H1 (cell line): ENCODE measurements around the gene UBE2E2. TPM values are rescaled to one million over a fixed set of nuclear protein-coding genes. Genes with fewer than 3 reads are reported as not detected.

ENCODE experiments used
- CTCF ChIA-PET: fragments of 300-600 bp; sonication (Branson Sonifier 250); formaldehyde crosslinking; loops from one replicate; lab custom pipeline; 2021; ENCODE audit not compliant: partially characterized antibody; lab: Charles Lee
- POLR2A ChIA-PET: fragments of 300-600 bp; sonication (Branson Sonifier 250); formaldehyde crosslinking; loops from one replicate; lab custom pipeline; 2021; ENCODE audit warnings: inconsistent platforms; ENCODE audit not compliant: partially characterized antibody; lab: Charles Lee
- DNase-seq, 2 experiments: peaks; one replicate each; pipeline versions ENCODE4 v3.0.0 to v3.0.0-alpha.2; 2010 to 2022; ENCODE audit warnings: low spot score in 2 of 2, low read depth in 1 of 2, mixed read lengths in 1 of 2
- FAIRE-seq: peaks from 2 replicates; lab custom pipeline; 2011; peaks lifted over from hg19 to GRCh38; lab: Jason Lieb, UNC
- H2AFZ ChIP-seq: 2 replicates; pipeline ENCODE4 v1.8.1; 2012; ENCODE audit warnings: low read length, inconsistent platforms
- H2AK5ac ChIP-seq: 2 replicates; pipeline ENCODE4 v1.6.1; 2013; ENCODE audit warnings: low read depth, low read length
- H2BK120ac ChIP-seq: replicated peaks from 2 replicates; pipeline ENCODE3; 2013; ENCODE audit warnings: low read depth, low read length, inconsistent platforms
- H2BK12ac ChIP-seq: 2 replicates; pipeline ENCODE4 v1.6.1; 2013; ENCODE audit warnings: low read depth, low read length
- H2BK15ac ChIP-seq: 2 replicates; pipeline ENCODE4 v1.6.1; 2013; ENCODE audit warnings: low read length
- H2BK20ac ChIP-seq: 2 replicates; pipeline ENCODE4 v1.6.1; 2013; ENCODE audit warnings: low read length
- H2BK5ac ChIP-seq: 2 replicates; pipeline ENCODE4 v1.6.1; 2013; ENCODE audit warnings: low read depth, low read length
- H3K14ac ChIP-seq: 2 replicates; pipeline ENCODE4 v1.6.1; 2013; ENCODE audit warnings: inconsistent platforms; ENCODE audit not compliant: insufficient read length
- H3K18ac ChIP-seq: 2 replicates; pipeline ENCODE4 v1.6.1; 2013; ENCODE audit warnings: low read length; ENCODE audit errors: extremely low read depth
- H3K23ac ChIP-seq: 2 replicates; pipeline ENCODE4 v1.6.1; 2013; ENCODE audit warnings: inconsistent platforms; ENCODE audit not compliant: insufficient read length
- H3K23me2 ChIP-seq: 2 replicates; pipeline ENCODE4 v1.6.1; 2013; ENCODE audit warnings: low read depth, low read length
- H3K27ac ChIP-seq: 2 replicates; pipeline ENCODE4 v1.6.1; 2011; ENCODE audit warnings: low read depth, low read length, inconsistent platforms
- H3K27me3 ChIP-seq, 4 experiments: replicated peaks in 1 of 4; 1 replicate in 1 of 4; 2 replicates in 3 of 4; pipeline versions ENCODE4 v1.6.1 to v1.8.1; 2011 to 2013; ENCODE audit warnings: low read length in 3 of 4, mild to moderate bottlenecking in 3 of 4, inconsistent platforms in 2 of 4, mixed read lengths in 2 of 4, moderate library complexity in 1 of 4; ENCODE audit not compliant: control insufficient read depth in 3 of 4, insufficient read depth in 3 of 4; ENCODE audit errors: extremely low read depth in 1 of 4
- H3K36me3 ChIP-seq, 4 experiments: 2 replicates each; pipeline versions ENCODE4 v1.6.1 to v1.8.1; 2011 to 2013; ENCODE audit warnings: mild to moderate bottlenecking in 4 of 4, low read length in 3 of 4, moderate library complexity in 2 of 4, control low read depth in 1 of 4, inconsistent platforms in 1 of 4; ENCODE audit not compliant: insufficient read depth in 4 of 4, control insufficient read depth in 2 of 4
- H3K4ac ChIP-seq: replicated peaks from 2 replicates; pipeline ENCODE3; 2013; ENCODE audit warnings: low read length, low read depth, mixed read lengths, inconsistent platforms; ENCODE audit not compliant: insufficient read length
- H3K4me1 ChIP-seq, 4 experiments: replicated peaks in 1 of 4; 1 replicate in 1 of 4; 2 replicates in 3 of 4; pipeline versions ENCODE4 v1.6.1 to v1.8.1; 2011 to 2013; ENCODE audit warnings: low read length in 3 of 4, inconsistent platforms in 2 of 4, mixed read lengths in 1 of 4; ENCODE audit not compliant: insufficient read depth in 4 of 4, control insufficient read depth in 3 of 4
- H3K4me2 ChIP-seq, 2 experiments: 2 replicates each; pipeline versions ENCODE4 v1.6.1 to v1.8.1; 2011 to 2013; ENCODE audit warnings: low read depth in 2 of 2, low read length in 2 of 2, control low read depth in 1 of 2, inconsistent platforms in 1 of 2, mild to moderate bottlenecking in 1 of 2; ENCODE audit not compliant: insufficient read depth in 1 of 2
- H3K4me3 ChIP-seq, 4 experiments: fragments of 200-600, 300-600 bp in 1 of 4; sonication (generic), shearing (Covaris generic), sonication (Bioruptor Twin) in 1 of 4; 2 replicates each; pipeline versions ENCODE4 v1.5.1 to v1.8.1; 2011 to 2016; ENCODE audit warnings: low read length in 4 of 4, low read depth in 3 of 4, control low read depth in 2 of 4, inconsistent platforms in 2 of 4, mild to moderate bottlenecking in 2 of 4, mixed read lengths in 1 of 4, moderate library complexity in 1 of 4; ENCODE audit not compliant: insufficient read depth in 2 of 4; ENCODE audit errors: extremely low read depth in 1 of 4
- H3K56ac ChIP-seq: replicated peaks from 2 replicates; pipeline ENCODE3; 2013; ENCODE audit warnings: low read depth, mild to moderate bottlenecking, mixed read lengths, low read length, inconsistent platforms; ENCODE audit not compliant: insufficient read length
- H3K79me1 ChIP-seq: 2 replicates; pipeline ENCODE4 v1.6.1; 2013; ENCODE audit warnings: low read depth, low read length, control low read depth
- H3K79me2 ChIP-seq, 2 experiments: 2 replicates each; pipeline versions ENCODE4 v1.6.1 to v1.8.1; 2012 to 2013; ENCODE audit warnings: low read length in 2 of 2, mild to moderate bottlenecking in 2 of 2, inconsistent platforms in 1 of 2; ENCODE audit not compliant: insufficient read depth in 2 of 2, control insufficient read depth in 1 of 2
- H3K9ac ChIP-seq, 4 experiments: replicated peaks in 1 of 4; 1 replicate in 1 of 4; 2 replicates in 3 of 4; pipeline versions ENCODE4 v1.6.1 to v1.8.1; 2011 to 2013; ENCODE audit warnings: low read depth in 3 of 4, low read length in 3 of 4, control low read depth in 2 of 4, mild to moderate bottlenecking in 2 of 4, moderate library complexity in 2 of 4, inconsistent platforms in 1 of 4; ENCODE audit errors: extremely low read depth in 1 of 4
- H3K9me3 ChIP-seq, 2 experiments: 2 replicates each; pipeline versions ENCODE4 v1.6.1 to v1.8.1; 2012 to 2013; ENCODE audit warnings: mild to moderate bottlenecking in 2 of 2, moderate library complexity in 2 of 2, control low read depth in 1 of 2, inconsistent platforms in 1 of 2, low read depth in 1 of 2, low read length in 1 of 2, mixed read lengths in 1 of 2; ENCODE audit not compliant: insufficient read depth in 2 of 2
- H4K20me1 ChIP-seq, 2 experiments: replicated peaks in 1 of 2; 2 replicates each; pipeline versions ENCODE3 to v1.8.1; 2011 to 2013; ENCODE audit warnings: inconsistent platforms in 2 of 2, low read length in 2 of 2, mild to moderate bottlenecking in 1 of 2; ENCODE audit not compliant: insufficient read depth in 2 of 2, control insufficient read depth in 1 of 2
- H4K5ac ChIP-seq: 2 replicates; pipeline ENCODE4 v1.6.1; 2013; ENCODE audit warnings: low read length, low read depth, mixed read lengths, inconsistent platforms; ENCODE audit not compliant: insufficient read length
- H4K8ac ChIP-seq: 2 replicates; pipeline ENCODE4 v1.8.0; 2013; ENCODE audit warnings: mild to moderate bottlenecking, moderate library complexity, low read length, inconsistent platforms; ENCODE audit not compliant: insufficient read depth; ENCODE audit errors: extremely low read depth
- H4K91ac ChIP-seq: replicated peaks from 2 replicates; pipeline ENCODE3; 2013; ENCODE audit warnings: low read length, mixed read lengths, inconsistent platforms; ENCODE audit not compliant: insufficient read length
- BRCA1 ChIP-seq: IDR thresholded peaks from 2 replicates; pipeline ENCODE4 v1.6.1; 2012; ENCODE audit warnings: low read depth, low read length, improper control_type of control experiment
- CEBPB ChIP-seq: IDR thresholded peaks from 2 replicates; pipeline ENCODE4 v1.6.1; 2012; ENCODE audit warnings: low read depth, low read length
- CHD2 ChIP-seq: IDR thresholded peaks from 2 replicates; pipeline ENCODE4 v1.6.1; 2012; ENCODE audit warnings: low read length, improper control_type of control experiment
- GABPA ChIP-seq: IDR thresholded peaks from 2 replicates; pipeline ENCODE4 v1.6.1; 2011; ENCODE audit warnings: mild to moderate bottlenecking, low read length, moderate library complexity, borderline replicate concordance; ENCODE audit not compliant: insufficient read depth
- MAX ChIP-seq: IDR thresholded peaks from 2 replicates; pipeline ENCODE4 v1.6.1; 2012; ENCODE audit warnings: inconsistent platforms
- POU5F1 ChIP-seq: IDR thresholded peaks from 2 replicates; pipeline ENCODE4 v1.6.1; 2011; ENCODE audit warnings: low read depth, mild to moderate bottlenecking, low read length, moderate library complexity
- WGBS, 2 experiments: shearing (Covaris generic) in 1 of 2; methylation state at CpG; one replicate each; pipeline versions ENCODE4 v1.1.6 to v1.1.7; 2013 to 2015; ENCODE audit warnings: low lambda C conversion rate in 2 of 2, mixed read lengths in 2 of 2, inconsistent platforms in 1 of 2, low coverage in 1 of 2, missing lambda C conversion rate in 1 of 2; ENCODE audit not compliant: insufficient replicate concordance in 2 of 2, insufficient coverage in 1 of 2, insufficient read length in 1 of 2; ENCODE audit errors: extremely low coverage in 1 of 2, missing lambda C conversion rate in 1 of 2; 5-methylcytosine and 5-hydroxymethylcytosine counted together
- polyA plus RNA-seq, 7 experiments: library from polyadenylated mRNA; depleted of rRNA in 3 of 7; stranded (reverse) in 5 of 7; unstranded in 2 of 7; fragments of >200 nt in 5 of 7; fragments of 200-250 nt in 2 of 7; gene quantifications; 1 replicate in 5 of 7; 2 replicates in 1 of 7; 4 replicates in 1 of 7; pipeline versions ENCODE4 v1.2.1 to v1.2.3, GENCODE V29; 2011 to 2013; ENCODE audit warnings: missing spikeins in 2 of 7, mixed read lengths in 2 of 7
- total RNA-seq: library from RNA; stranded (reverse); fragmentation: NEBNext Ultra II Directional; extraction: Animal tissue kit (Norgen Biotek cat#: 25700); gene quantifications from 2 replicates; pipeline ENCODE4 v1.2.1, GENCODE V29; 2021

Gene UBE2E2
- total and polyA plus RNA-seq, 2 of the 8 experiments (the other 6 are each of a cell fraction or from before 2014, with no cell fraction given), result 57.6 to 70.6 TPM

- POLR2A ChIA-PET, result no interaction called here
- Histone ChIP-seq H4K5ac (no peak overlapping the region), H3K23me2 (no peaks in the 10 kb centered on the region), H2AK5ac (no peak overlapping the region), H3K56ac (no peak overlapping the region), H3K9ac (no peak overlapping the region), H2BK120ac (no peak overlapping the region), H3K18ac (no peak overlapping the region), H2AFZ (no peak overlapping the region), H2BK5ac (no peak overlapping the region), H3K9me3 (no peaks in the 10 kb centered on the region), H2BK20ac (no peak overlapping the region), H2BK12ac (no peak overlapping the region), H4K91ac (no peak overlapping the region), H3K27me3 (peaks cover 0 to 1% (median 0%) of the 10 kb centered on the region in 4 experiments; a peak in 1 of 7 replicates), H3K4ac (no peak overlapping the region), H2BK15ac (no peak overlapping the region), H3K27ac (no peak overlapping the region), H3K36me3 (no peaks in the 10 kb centered on the region), H4K20me1 (no peaks in the 10 kb centered on the region), H3K4me1 (no peaks in the 10 kb centered on the region), H3K79me1 (no peaks in the 10 kb centered on the region), H4K8ac (no peak overlapping the region), H3K4me3 (no peak overlapping the region), H3K79me2 (peaks cover 0 to 7% of the 10 kb centered on the region in 2 experiments; a peak in 2 of 4 replicates), H3K14ac (no peak overlapping the region), H3K23ac (no peak overlapping the region), H3K4me2 (no peak overlapping the region)
- FAIRE-seq (no peak), DNase-seq (no peak)
- CTCF ChIA-PET, result no interaction called here
- WGBS, 2 experiments, result 88% methylated on average over 2 of the region's 2 CpGs; no CpG with 5 or more reads in 1 of the 2 experiments
- no peak for TF ChIP-seq BRCA1
- TF ChIP-seq CHD2, result no peak
- no peak for TF ChIP-seq POU5F1
- TF ChIP-seq MAX, result no peak
- TF ChIP-seq CEBPB, result no peak
- no peak for TF ChIP-seq GABPA
Observed at GRCh38 chr3:23333633-23334032, 130.5 kb downstream of the UBE2E2 start.
